Thyroid gland (tissue), 4 donors: ENCODE measurements around the gene CFAP90.

Source experiments
- CTCF ChIP-seq, 6 experiments: fragments of 200-600 bp in 3 of 6; fragments of 450-650 bp in 3 of 6; sonication (generic) in 3 of 6; IDR thresholded peaks; one replicate each; pipeline ENCODE4 v1.5.1; 2016 to 2019; ENCODE audit warnings: antibody characterized with exemption in 6 of 6, mild to moderate bottlenecking in 2 of 6, inconsistent platforms in 1 of 6, moderate library complexity in 1 of 6
- POLR2A ChIP-seq, 2 donors: fragments of 450-650 bp; IDR thresholded peaks; one replicate each; pipeline ENCODE4 v1.6.1; 2017; ENCODE audit warnings: antibody characterized with exemption in 2 of 2, mild to moderate bottlenecking in 2 of 2, moderate library complexity in 1 of 2

GRCh38 chr5:7878381-7878873 lies 27.5 kb upstream of the CFAP90 start:
- TF ChIP-seq POLR2A (IDR thresholded peaks at IDR 0.05) (no peak), CTCF (IDR thresholded peaks at IDR 0.05) (no peak)
